Urinary bladder (tissue), 4 donors: ENCODE results near the gene RCAN2. TPM values are rescaled to one million over a fixed set of nuclear protein-coding genes. Genes with fewer than 3 reads are reported as not detected.

Source experiments
- DNase-seq: peaks from one replicate; pipeline ENCODE4 v3.0.0-alpha.2; 2015; ENCODE audit errors: extremely low spot score
- H3K27ac ChIP-seq: one replicate; pipeline ENCODE4 v1.5.1; 2013; ENCODE audit warnings: low read depth, mild to moderate bottlenecking, moderate library complexity
- H3K36me3 ChIP-seq: one replicate; pipeline ENCODE4 v1.6.1; 2013; ENCODE audit warnings: mild to moderate bottlenecking, moderate library complexity; ENCODE audit not compliant: insufficient read depth
- H3K4me1 ChIP-seq: one replicate; pipeline ENCODE4 v1.6.1; 2013; ENCODE audit warnings: mild to moderate bottlenecking, moderate library complexity; ENCODE audit not compliant: insufficient read depth
- H3K4me3 ChIP-seq: one replicate; pipeline ENCODE4 v1.5.1; 2013; ENCODE audit warnings: low read depth, low read length
- WGBS: extraction: QIAGEN DNeasy Blood & Tissue Kit; methylation state at CpG from one replicate; pipeline ENCODE4 v1.1.7; 2013; 5-methylcytosine and 5-hydroxymethylcytosine counted together
- polyA plus RNA-seq: library from polyadenylated mRNA; stranded (reverse); fragments of 200-250 nt; gene quantifications from one replicate; pipeline ENCODE4 v1.2.3, GENCODE V29; 2013
- total RNA-seq: library from RNA; depleted of rRNA; stranded (reverse); fragments of >200 nt; gene quantifications from one replicate; pipeline ENCODE4 v1.2.3, GENCODE V29; 2014
- donor health status: healthy with polysubstance abuse.
- donor health status: healthy.

RCAN2 gene
- total and polyA plus RNA-seq, 2 donors, result 23.7 to 60.2 TPM

GRCh38 chr6:46265373-46265772 is 225.9 kb downstream of the RCAN2 start:
- WGBS, result 95% methylated on average over 2 of the region's 2 CpGs
- no peak overlapping the region for H3K4me3 ChIP-seq
- H3K27ac ChIP-seq, result no peak overlapping the region
- no peaks in the 10 kb centered on the region for H3K36me3 ChIP-seq
- no peak for DNase-seq
- no peaks in the 10 kb centered on the region for H3K4me1 ChIP-seq

GRCh38 chr6:46263707-46264086 is 227.6 kb downstream of the RCAN2 start:
- WGBS, result 36% methylated on average over 1 of the region's 1 CpG
- DNase-seq, result no peak
- Histone ChIP-seq H3K4me1 (no peaks in the 10 kb centered on the region), H3K4me3 (no peak overlapping the region), H3K27ac (no peak overlapping the region), H3K36me3 (no peaks in the 10 kb centered on the region)

GRCh38 chr6:46262928-46263706 is 228.1 kb downstream of the RCAN2 start:
- DNase-seq, result no peak
- 63% methylated on average over 2 of the region's 2 CpGs for WGBS
- Histone ChIP-seq H3K4me3 (no peak overlapping the region), H3K27ac (no peak overlapping the region), H3K4me1 (no peaks in the 10 kb centered on the region), H3K36me3 (no peaks in the 10 kb centered on the region)

- no peak for DNase-seq
- 95% methylated on average over 2 of the region's 2 CpGs for WGBS
- H3K4me1 ChIP-seq, result no peaks in the 10 kb centered on the region
- no peaks in the 10 kb centered on the region for H3K36me3 ChIP-seq
- no peak overlapping the region for H3K4me3 ChIP-seq
- H3K27ac ChIP-seq, result no peak overlapping the region
These were observed 233.0 kb downstream of the RCAN2 start for GRCh38 chr6:46258249-46258648.

- no peak for DNase-seq
- WGBS, result 75% methylated on average over 5 of the region's 5 CpGs
- H3K27ac ChIP-seq, result no peak overlapping the region
- no peaks in the 10 kb centered on the region for H3K36me3 ChIP-seq
- H3K4me1 ChIP-seq, result no peaks in the 10 kb centered on the region
- no peak overlapping the region for H3K4me3 ChIP-seq
These were observed 235.7 kb downstream of the RCAN2 start for GRCh38 chr6:46255528-46255927.

DNA sequence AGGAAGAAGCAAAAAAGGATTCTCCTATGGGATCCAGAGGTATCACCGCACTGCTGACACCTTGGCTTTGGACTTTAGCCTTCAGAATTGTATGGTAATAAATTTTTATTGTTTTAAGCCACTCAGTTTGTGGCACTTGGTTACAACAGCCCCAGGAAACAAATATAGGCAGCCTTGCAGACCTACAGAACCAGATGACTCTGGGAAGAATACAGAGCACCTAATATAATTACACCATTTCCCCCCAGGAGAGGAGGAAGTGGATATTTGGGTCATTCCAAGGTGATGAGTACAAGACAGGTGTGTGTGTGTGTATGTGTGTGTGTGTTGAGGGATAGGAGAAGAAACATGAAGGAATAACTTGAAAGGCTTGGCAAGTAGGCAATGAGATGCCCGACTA is 236.3 kb downstream of the RCAN2 start:
- 96% methylated on average over 2 of the region's 2 CpGs for WGBS
- Histone ChIP-seq H3K4me1 (no peaks in the 10 kb centered on the region), H3K27ac (no peak overlapping the region), H3K36me3 (no peaks in the 10 kb centered on the region), H3K4me3 (no peak overlapping the region)
- no peak for DNase-seq

DNA sequence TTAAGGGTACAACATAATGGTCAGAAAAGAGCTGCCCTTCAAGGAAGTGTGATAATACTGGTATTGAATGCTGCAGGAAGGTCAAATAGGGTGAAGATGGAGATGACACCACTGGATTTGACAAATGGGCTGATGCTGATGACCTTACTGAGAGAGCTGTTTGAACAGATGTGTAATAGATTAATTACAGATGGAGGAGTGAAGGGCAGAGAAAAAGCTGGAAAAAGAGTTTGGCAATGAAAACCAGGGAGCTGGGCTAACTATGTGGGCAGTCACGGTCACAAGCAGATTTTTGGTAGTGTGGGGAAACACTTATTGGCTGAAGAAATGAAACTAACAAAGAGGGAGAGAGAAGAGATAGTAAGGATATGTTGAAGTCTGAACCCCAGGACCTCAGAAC is 236.9 kb downstream of the RCAN2 start:
- H3K36me3 ChIP-seq, result no peaks in the 10 kb centered on the region
- H3K4me3 ChIP-seq, result no peak overlapping the region
- DNase-seq, result no peak
- 85% methylated on average over 1 of the region's 1 CpG for WGBS
- H3K27ac ChIP-seq, result no peak overlapping the region
- H3K4me1 ChIP-seq, result no peaks in the 10 kb centered on the region

DNA sequence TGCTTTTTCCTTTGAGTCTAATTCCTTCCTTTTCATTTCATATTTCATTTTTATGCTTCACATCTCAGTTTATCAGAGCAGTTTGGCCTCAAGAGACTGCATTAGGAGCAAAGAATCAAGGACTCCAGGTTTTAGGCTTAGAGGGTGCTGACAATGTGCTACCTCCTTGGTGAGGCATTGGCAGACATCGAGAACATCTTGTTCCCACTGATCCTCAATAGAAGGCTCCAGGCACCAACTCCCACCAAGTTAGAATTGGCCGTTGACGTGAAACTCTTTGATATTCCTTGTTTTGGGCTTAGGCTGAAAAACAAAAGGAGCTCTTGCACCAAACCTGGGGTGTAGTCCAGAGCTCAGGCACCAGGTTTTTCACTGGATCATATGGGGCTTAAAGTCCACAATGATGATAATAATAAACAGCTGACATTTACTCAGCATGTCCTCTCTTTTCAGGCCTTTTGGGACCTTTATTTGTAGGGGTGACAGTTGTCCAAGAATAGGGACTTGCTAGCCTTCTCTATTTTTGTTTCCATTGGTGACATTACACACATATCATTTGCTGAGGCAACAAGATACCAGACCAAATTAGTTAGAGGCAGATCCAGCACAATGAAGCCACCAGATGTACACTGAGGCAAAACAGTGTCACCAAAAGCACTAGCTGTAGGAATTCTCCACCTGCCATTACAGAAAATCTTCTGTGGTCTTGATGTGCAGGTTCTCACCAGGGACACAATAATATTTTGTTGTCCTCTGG is 239.5 kb downstream of the RCAN2 start:
- 97% methylated on average over 3 of the region's 3 CpGs for WGBS

GRCh38 chr6:46248143-46248542 is 243.1 kb downstream of the RCAN2 start:
- H3K27ac ChIP-seq, result no peak overlapping the region
- WGBS, result 95% methylated on average over 2 of the region's 2 CpGs
- no peaks in the 10 kb centered on the region for H3K36me3 ChIP-seq
- DNase-seq, result no peak
- peaks cover 2% of the 10 kb centered on the region for H3K4me1 ChIP-seq
- H3K4me3 ChIP-seq, result no peak overlapping the region

More for the DNA sequence above, 239.5 kb downstream of the RCAN2 start:
- DNase-seq, result no peak
- Histone ChIP-seq H3K4me1 (peaks cover 2% of the 10 kb centered on the region), H3K4me3 (no peak overlapping the region), H3K36me3 (no peaks in the 10 kb centered on the region), H3K27ac (no peak overlapping the region)

- DNase-seq, result no peak
- Histone ChIP-seq H3K4me3 (no peak overlapping the region), H3K4me1 (peaks cover 2% of the 10 kb centered on the region), H3K36me3 (no peaks in the 10 kb centered on the region), H3K27ac (no peak overlapping the region)
- 93% methylated on average over 8 of the region's 8 CpGs for WGBS
These were observed 244.5 kb downstream of the RCAN2 start for GRCh38 chr6:46246727-46247126.

DNA sequence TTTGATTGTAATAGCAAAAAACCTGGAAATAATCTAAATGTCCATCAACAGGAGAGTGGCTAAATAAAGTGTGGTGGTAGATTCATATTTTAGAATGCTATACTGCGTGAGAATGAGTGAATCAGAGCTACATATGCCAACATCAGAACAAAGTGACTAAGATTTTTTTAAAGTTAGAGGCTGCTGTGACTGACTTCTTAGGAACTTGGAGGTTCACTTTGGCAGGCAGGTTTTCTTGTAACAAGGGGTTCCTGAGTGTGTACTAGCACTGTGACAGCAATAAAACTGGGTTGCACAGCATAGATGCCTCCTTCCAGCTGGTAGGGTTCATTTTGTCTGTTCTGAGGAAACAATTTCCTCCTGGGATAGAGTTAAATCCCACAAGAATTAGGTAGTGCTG is 245.2 kb downstream of the RCAN2 start:
- WGBS, result 88% methylated on average over 1 of the region's 1 CpG

DNA sequence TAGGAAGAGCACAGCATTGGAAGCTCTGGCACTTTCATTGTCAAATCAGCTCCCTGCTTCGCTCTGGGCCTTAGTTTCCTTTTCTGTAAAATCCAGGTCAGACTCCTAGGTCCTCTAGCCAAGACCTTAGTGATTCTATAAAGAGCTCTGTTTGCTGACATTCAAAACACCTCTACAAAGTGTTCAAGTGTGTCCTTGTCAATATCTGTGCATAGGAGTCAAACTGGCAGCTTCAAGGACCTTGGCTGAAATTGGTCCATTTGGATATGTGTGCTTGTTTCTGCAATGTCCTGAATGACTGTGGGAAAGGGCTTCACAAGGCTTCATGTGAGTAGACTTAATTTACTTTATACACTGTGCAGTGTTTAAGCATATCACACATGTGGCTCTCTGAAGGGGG is 246.6 kb downstream of the RCAN2 start:
- no peak overlapping the region for H3K27ac ChIP-seq
- no peak overlapping the region for H3K4me3 ChIP-seq
- H3K4me1 ChIP-seq, result peaks cover 2% of the 10 kb centered on the region
- H3K36me3 ChIP-seq, result no peaks in the 10 kb centered on the region
- no peak for DNase-seq
- 98% methylated on average over 1 of the region's 1 CpG for WGBS

More for the DNA sequence above, 245.2 kb downstream of the RCAN2 start:
- H3K36me3 ChIP-seq, result no peaks in the 10 kb centered on the region
- no peak overlapping the region for H3K4me3 ChIP-seq
- DNase-seq, result no peak
- no peak overlapping the region for H3K27ac ChIP-seq
- peaks cover 2% of the 10 kb centered on the region for H3K4me1 ChIP-seq

GRCh38 chr6:46243754-46244153 is 247.5 kb downstream of the RCAN2 start:
- WGBS, result 62% methylated on average over 5 of the region's 5 CpGs
- H3K4me1 ChIP-seq, result peaks cover 2% of the 10 kb centered on the region
- no peaks in the 10 kb centered on the region for H3K36me3 ChIP-seq
- no peak for DNase-seq
- no peak overlapping the region for H3K27ac ChIP-seq
- no peak overlapping the region for H3K4me3 ChIP-seq

DNA sequence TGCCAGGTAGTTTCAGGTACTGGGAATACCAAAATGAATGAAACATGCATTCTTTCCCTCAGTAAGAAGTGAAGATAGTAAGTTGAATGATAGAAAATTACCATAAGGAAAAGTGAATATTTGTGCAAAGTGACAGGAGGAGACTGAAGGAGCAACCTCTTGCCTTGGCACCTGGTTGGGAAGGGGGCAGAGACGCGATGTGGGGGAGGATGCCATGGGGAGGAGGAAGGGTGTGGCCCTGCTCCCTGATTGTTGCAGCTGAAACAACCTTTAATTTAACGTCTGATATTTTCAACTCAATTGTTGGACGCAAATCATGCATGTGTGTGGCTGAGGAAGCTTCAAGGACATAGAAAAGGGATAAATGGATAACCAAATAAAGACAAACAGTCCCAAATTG is 248.3 kb downstream of the RCAN2 start:
- Histone ChIP-seq H3K4me3 (no peak overlapping the region), H3K4me1 (peaks cover 2% of the 10 kb centered on the region), H3K36me3 (no peaks in the 10 kb centered on the region), H3K27ac (no peak overlapping the region)
- no peak for DNase-seq
- 69% methylated on average over 4 of the region's 4 CpGs for WGBS
